Stimulated activated CD8-positive, alpha-beta memory T cell treated with anti-CD3 and anti-CD28 coated beads, Interleukin-7, amount 100 ng/mL, for 1 hour (primary cell): ENCODE measurements around the gene RBM28.
"Not testable (repeated sequence)": the region's sequence is repeated elsewhere in the genome, so short reads cannot be mapped to it uniquely, and the experiment has no call there.

Experiments used
- DNase-seq, 2 donors: peaks; one replicate each; pipeline ENCODE4 v3.0.0-alpha.2; 2020; ENCODE audit warnings: low read depth in 2 of 2

Gene RBM28

GRCh38 chr7:128281605-128282380, 61.9 kb downstream of the RBM28 start:
- DNase-seq, result no peak

- not testable (repeated sequence) for DNase-seq
These were observed 63.3 kb downstream of the RBM28 start for GRCh38 chr7:128280451-128280850.

GRCh38 chr7:128279124-128279713, 64.5 kb downstream of the RBM28 start:
- no peak for DNase-seq

- no peak for DNase-seq
These were observed 65.3 kb downstream of the RBM28 start for GRCh38 chr7:128278366-128278765.

- no peak for DNase-seq
These were observed 68.0 kb downstream of the RBM28 start for GRCh38 chr7:128275681-128276080.

GRCh38 chr7:128274884-128275603, 68.7 kb downstream of the RBM28 start:
- DNase-seq, result no peak

GRCh38 chr7:128274246-128274883, 69.3 kb downstream of the RBM28 start:
- no peak for DNase-seq

DNA sequence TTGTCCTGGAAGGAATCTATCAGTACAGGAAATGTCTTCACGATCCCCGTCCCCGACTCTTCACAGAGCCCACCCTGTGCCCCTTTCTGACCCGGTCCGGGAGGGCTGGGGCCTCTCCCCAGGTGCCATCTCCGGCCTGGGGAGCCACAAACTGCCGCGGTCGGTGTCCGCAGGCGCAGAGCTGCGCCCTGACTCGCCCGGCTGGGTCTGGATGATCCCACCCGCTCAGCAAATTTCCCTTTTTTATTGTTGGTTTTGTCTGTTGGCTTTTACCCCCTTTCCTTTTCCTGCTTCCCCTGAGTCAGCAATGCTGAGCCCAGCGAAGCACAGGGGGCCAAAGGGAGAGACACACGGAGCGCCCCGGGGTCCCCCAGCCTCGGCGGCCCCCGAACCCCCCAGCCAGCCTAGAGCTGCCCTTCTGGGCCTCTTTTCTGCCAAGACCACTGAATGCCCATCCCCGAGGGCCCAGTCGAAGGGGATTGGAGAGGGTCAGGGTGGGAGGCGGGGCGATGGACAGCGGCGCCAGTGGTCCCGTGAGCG, 71.7 kb downstream of the RBM28 start:
- DNase-seq, result no peak

DNA sequence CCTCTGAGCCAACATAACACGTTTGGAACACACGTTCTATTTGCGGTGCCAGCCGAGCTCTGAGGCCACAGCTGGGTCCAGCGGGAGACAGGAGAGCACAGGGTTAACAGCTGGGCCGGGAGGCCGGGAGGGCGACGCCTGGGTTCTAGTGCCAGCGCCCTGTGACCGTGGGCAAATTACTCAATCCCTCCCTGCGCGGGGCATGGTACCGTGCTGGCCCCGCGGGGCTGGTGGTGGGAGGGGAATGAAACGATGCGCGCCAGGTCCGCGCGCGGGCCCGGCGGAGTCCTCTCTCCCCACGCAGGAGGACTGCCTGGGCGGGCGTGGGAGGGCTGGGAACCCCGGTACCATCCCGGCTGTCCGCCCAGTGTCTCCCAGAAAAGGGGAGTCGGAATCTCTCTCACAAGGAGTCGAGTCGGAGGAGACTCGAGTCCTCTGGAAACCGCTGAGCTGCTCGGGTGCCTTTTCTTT, 72.2 kb downstream of the RBM28 start:
- no peak for DNase-seq

GRCh38 chr7:128270826-128271272, 72.9 kb downstream of the RBM28 start:
- no peak for DNase-seq

DNA sequence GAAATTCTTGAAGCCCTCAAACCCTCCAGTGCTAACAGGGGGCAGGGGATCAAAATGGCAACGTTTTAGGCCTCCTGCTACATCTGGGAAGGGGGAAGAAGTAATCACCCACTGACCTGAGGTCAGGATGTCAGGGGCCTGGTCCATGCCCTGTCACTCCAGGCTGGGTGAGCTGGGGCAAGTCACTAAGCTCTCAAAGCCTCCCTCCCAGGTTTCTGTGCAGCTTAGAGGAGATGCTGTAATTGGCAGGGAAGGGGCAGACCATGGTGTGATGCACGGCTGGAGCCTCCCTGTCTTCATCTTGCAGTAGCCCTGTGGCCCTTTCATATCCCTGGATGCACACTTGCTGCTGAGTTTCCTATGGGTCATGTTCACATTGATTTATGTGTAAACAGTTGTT, 75.5 kb downstream of the RBM28 start:
- no peak for DNase-seq

DNA sequence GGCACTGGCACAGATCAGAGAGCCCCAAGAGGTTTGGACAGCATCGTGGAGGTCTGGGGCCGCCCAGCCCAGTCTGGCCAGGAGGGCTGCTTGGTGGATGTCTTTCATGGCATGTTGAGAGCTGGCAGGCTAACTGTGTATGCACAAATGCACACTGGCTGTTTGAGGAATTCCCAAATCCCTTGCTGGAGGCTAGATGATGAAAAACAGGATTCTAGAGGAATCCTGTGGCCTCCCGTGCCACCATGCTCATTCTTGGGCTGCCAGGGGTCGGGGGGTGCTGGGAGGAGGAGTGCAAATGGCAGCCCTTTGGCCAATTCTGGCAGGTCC, 76.1 kb downstream of the RBM28 start:
- DNase-seq, result no peak

- DNase-seq, result no peak
These were observed 76.7 kb downstream of the RBM28 start for GRCh38 chr7:128266883-128267594.

DNA sequence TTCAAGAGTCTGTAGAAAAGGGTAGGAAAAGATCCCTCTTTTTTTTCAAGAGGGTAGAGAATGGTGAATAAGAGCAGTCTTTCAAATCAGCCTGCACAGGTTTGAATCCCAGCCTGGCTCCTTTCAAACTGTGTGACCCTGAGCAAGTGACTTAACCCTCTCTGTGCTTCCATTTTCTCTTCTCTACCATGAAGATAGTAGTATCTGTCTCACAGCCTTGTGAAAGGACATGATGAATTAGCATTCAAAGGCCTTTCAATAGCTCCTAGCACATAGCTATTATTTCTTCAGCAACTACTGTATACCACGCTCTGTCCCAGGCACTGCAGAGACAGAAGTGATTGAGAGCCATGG, 77.2 kb downstream of the RBM28 start:
- DNase-seq, result no peak

DNA sequence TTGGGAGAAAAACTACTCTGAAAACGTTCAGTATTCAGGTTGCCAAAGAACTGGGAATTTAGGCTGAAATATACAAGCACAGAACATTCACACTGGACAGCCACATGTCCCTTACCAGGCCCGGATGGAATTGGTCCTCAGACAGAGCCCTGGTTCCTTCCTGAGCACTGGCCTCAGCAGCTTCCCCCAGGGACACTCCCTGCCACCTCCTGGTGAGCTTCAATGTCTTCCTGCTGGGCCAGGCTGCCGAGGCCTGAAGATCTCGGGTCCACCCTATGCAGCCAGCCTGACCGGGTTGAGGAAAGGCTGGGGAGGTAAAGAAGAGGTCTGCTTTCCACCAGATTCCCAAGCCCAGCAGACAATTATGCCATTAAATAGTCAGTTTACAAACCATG, 77.8 kb downstream of the RBM28 start:
- no peak for DNase-seq

DNA sequence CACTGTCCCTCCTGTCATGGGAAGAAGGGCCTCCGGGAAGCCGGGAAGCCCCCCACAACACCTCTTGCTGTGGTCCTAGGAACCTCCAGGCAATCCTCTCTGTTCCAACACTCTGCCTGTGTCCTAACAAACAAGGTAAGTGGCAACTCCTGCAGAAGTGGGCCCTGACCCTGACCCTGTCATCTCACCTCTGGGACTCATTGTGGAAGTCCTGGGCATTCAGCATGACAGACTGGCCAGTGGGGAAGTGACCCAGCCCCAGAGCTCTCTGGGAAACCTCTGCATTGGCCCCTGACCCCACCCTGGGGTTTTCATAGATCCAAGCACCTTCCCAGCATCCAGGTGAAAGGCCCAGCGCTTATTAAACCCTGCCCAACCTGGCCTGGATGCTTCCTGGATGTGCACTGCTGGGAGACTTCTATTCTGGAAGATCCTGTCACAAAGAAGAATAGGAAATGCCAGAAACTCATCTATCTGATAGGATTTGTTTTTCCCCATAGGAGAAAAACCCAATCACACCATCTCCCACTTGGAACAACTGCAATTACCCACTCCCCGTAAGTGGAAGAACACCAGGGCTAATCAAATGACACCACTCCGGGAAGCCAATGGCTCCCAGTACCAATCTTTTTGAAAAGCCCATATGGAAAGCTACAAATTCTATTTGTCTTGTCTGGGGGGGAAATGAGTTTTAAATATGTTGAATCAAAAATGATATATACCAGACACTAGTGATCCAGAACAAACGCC, 78.4 kb downstream of the RBM28 start:
- no peak for DNase-seq

GRCh38 chr7:128264477-128264876, 79.2 kb downstream of the RBM28 start:
- no peak for DNase-seq

GRCh38 chr7:128263420-128263819, 80.3 kb downstream of the RBM28 start:
- DNase-seq, result no peak

DNA sequence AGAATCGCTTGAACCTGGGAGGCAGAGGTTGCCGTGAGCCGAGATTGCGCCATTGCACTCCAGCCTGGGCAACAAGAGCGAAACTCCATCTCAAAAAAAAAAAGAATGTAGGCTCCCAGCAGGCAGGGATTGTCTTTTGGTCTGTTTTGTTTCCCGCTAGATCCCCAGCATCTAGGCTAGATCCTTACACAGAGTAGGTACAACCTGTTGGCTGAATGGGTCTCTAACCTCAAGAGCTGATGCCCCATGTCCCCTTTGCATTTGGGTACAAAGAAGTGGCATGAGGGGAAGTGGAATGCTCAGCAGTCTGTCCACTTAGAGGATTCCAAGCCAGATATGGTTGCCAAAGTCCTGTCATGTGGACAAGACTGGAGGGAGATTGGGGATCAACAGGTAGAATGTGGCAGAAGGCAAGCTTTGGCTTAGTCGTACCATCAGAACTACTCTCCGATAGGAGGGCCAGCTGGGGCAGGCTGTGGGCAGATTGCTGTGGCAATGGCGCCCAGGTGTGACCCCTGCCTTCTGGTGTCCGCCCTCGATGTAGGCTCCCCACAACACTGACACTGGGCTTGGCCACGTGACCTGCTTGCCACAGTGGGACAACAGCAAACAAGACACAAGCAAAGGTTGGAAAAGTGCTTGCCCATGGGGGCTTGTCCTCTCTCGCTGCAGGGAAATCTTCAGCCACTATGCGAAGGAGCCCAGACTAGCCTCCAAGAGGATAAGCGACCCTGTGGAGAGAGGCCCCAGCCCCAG, 81.3 kb downstream of the RBM28 start:
- DNase-seq, result no peak
